NCI-H524 treated with DMSO at 0.1 percent for 48 hours (cell line): ENCODE data around the gene YWHAB.

Source experiments
- DNase-seq: peaks from one replicate; lab custom pipeline; 2025; lab: John Stamatoyannopoulos, UW

YWHAB gene

GRCh38 chr20:44955270-44955669, 69.8 kb downstream of the YWHAB start:
- DNase-seq, result no peak

GRCh38 chr20:44956410-44956809, 70.9 kb downstream of the YWHAB start:
- DNase-seq, result no peak
